ENCODE measurements around the gene LRCOL1.

GRCh38 chr12:132640936-132641335 lies 30.6 kb upstream of the LRCOL1 start:
- TF ChIP-seq SUZ12 (IDR thresholded peaks at IDR 0.05) (no peak), SP1 (IDR thresholded peaks at IDR 0.05) (no peak), FOXA1 (IDR thresholded peaks at IDR 0.05) (no peak), FOXM1 (IDR thresholded peaks at IDR 0.05; ENCODE audit: borderline replicate concordance) (no peak), ARNT (IDR thresholded peaks at IDR 0.05) (no peak), BHLHE40 (IDR thresholded peaks at IDR 0.05; ENCODE audit: borderline replicate concordance) (no peak), TARDBP (IDR thresholded peaks at IDR 0.05) (no peak), FOXK2 (IDR thresholded peaks at IDR 0.05) (no peak), PKNOX1 (IDR thresholded peaks at IDR 0.05) (no peak), ZNF384 (IDR thresholded peaks at IDR 0.05) (no peak)
